B cell (primary cell): ENCODE measurements around the gene CD80. TPM values are rescaled to one million over a fixed set of nuclear protein-coding genes. Genes with fewer than 3 reads are reported as not detected.

Experiments used
- ATAC-seq: fragments of 200-7000 bp; cut with Tn5 transposase; one replicate; pipeline ENCODE4 v1.10.0; 2021; ENCODE audit warnings: low read depth, mild to moderate bottlenecking, moderate number of reproducible peaks, moderate library complexity
- CTCF ChIA-PET: fragments of 350-600 bp; sonication (Branson Sonifier 250); formaldehyde crosslinking; loops from one replicate; lab custom pipeline; 2021; ENCODE audit warnings: antibody characterized with exemption, inconsistent platforms; lab: Charles Lee
- POLR2A ChIA-PET: fragments of 350-600 bp; sonication (Branson Sonifier 250); formaldehyde crosslinking; loops from one replicate; lab custom pipeline; 2021; ENCODE audit warnings: antibody characterized with exemption; lab: Charles Lee
- DNase-seq: peaks from one replicate; pipeline ENCODE4 v3.0.0; 2013
- H2AFZ ChIP-seq: 2 replicates; pipeline ENCODE4 v1.6.1; 2012; ENCODE audit warnings: mild to moderate bottlenecking, low read depth, low read length; ENCODE audit not compliant: insufficient read depth, poor library complexity, severe bottlenecking
- H3K27ac ChIP-seq, 2 donors: 1 replicate in 1 of 2; 2 replicates in 1 of 2; pipeline ENCODE4 v1.5.1; 2012 to 2013; ENCODE audit warnings: low read length in 2 of 2, mild to moderate bottlenecking in 2 of 2, moderate library complexity in 1 of 2
- H3K27me3 ChIP-seq, 4 experiments: fragments of 200-600 bp in 1 of 4; sonication (generic) in 1 of 4; replicated peaks in 1 of 4; 1 replicate in 2 of 4; 2 replicates in 2 of 4; pipeline versions ENCODE4 v1.6.1 to v1.7.0; 2013 to 2016; ENCODE audit warnings: low read length in 3 of 4, mild to moderate bottlenecking in 2 of 4, mixed read lengths in 1 of 4, moderate library complexity in 1 of 4; ENCODE audit not compliant: insufficient read depth in 4 of 4, control insufficient read depth in 3 of 4; ENCODE audit errors: control extremely low read depth in 1 of 4
- H3K36me3 ChIP-seq, 2 experiments: replicated peaks in 1 of 2; 1 replicate in 1 of 2; 2 replicates in 1 of 2; pipeline versions ENCODE4 v1.6.1 to v1.7.1; 2013; ENCODE audit warnings: low read length in 1 of 2; ENCODE audit not compliant: insufficient read depth in 2 of 2, control insufficient read depth in 1 of 2; ENCODE audit errors: control extremely low read depth in 1 of 2, extremely low read depth in 1 of 2
- H3K4me1 ChIP-seq, 2 donors: fragments of 200-600 bp in 1 of 2; sonication (generic) in 1 of 2; 1 replicate in 1 of 2; 2 replicates in 1 of 2; pipeline versions ENCODE4 v1.5.1 to v1.6.1; 2013 to 2017; ENCODE audit warnings: low read length in 2 of 2; ENCODE audit not compliant: control insufficient read depth in 2 of 2, insufficient read depth in 2 of 2
- H3K4me2 ChIP-seq: replicated peaks from 2 replicates; pipeline ENCODE3; 2012; ENCODE audit warnings: mild to moderate bottlenecking, low read depth, low read length; ENCODE audit not compliant: poor library complexity, severe bottlenecking
- H3K4me3 ChIP-seq, 5 experiments: fragments of 200-600 bp in 1 of 5; sonication (generic) in 1 of 5; 1 replicate in 3 of 5; 2 replicates in 2 of 5; pipeline versions ENCODE4 v1.5.1 to v1.7.0; 2011 to 2016; ENCODE audit warnings: low read length in 4 of 5, mild to moderate bottlenecking in 4 of 5, low read depth in 2 of 5, control low read depth in 1 of 5, moderate library complexity in 1 of 5; ENCODE audit not compliant: insufficient read depth in 1 of 5; ENCODE audit errors: control extremely low read depth in 1 of 5, extremely low read depth in 1 of 5
- H3K79me2 ChIP-seq: fragments of 200-600 bp; sonication (generic); one replicate; pipeline ENCODE4 v1.6.0; 2016; ENCODE audit warnings: low read length; ENCODE audit not compliant: control insufficient read depth, insufficient read depth
- H3K9ac ChIP-seq: fragments of 200-600 bp; sonication (generic); 2 replicates; pipeline ENCODE4 v1.6.1; 2017; ENCODE audit warnings: mild to moderate bottlenecking, low read length, moderate library complexity
- H3K9me3 ChIP-seq, 3 donors: one replicate each; pipeline versions ENCODE4 v1.6.1 to v1.7.1; 2013; ENCODE audit warnings: low read length in 2 of 3; ENCODE audit not compliant: control insufficient read depth in 2 of 3, insufficient read depth in 1 of 3; ENCODE audit errors: control extremely low read depth in 1 of 3
- H4K20me1 ChIP-seq: 2 replicates; pipeline ENCODE4 v1.6.0; 2012; ENCODE audit warnings: mild to moderate bottlenecking, low read length; ENCODE audit not compliant: insufficient read depth, control insufficient read depth, poor library complexity, severe bottlenecking
- H3K27ac Mint-ChIP-seq: one replicate; pipeline ENCODE4 v1.8.0; 2021; ENCODE audit warnings: mixed read lengths
- H3K27me3 Mint-ChIP-seq: one replicate; pipeline ENCODE4 v1.8.0; 2021; ENCODE audit warnings: mixed read lengths
- H3K4me1 Mint-ChIP-seq: one replicate; pipeline ENCODE4 v1.8.0; 2021; ENCODE audit warnings: mixed read lengths
- H3K4me3 Mint-ChIP-seq: one replicate; pipeline ENCODE4 v1.8.0; 2021; ENCODE audit warnings: mixed read lengths
- H3K9me3 Mint-ChIP-seq: one replicate; pipeline ENCODE4 v1.8.0; 2022; ENCODE audit warnings: mixed read lengths; ENCODE audit not compliant: insufficient read depth
- EZH2 ChIP-seq: IDR thresholded peaks from 2 replicates; pipeline ENCODE4 v1.6.1; 2012; ENCODE audit warnings: borderline replicate concordance, low read depth, mild to moderate bottlenecking, moderate library complexity, low read length; ENCODE audit not compliant: insufficient read depth, poor library complexity, severe bottlenecking
- WGBS: methylation state at CpG from one replicate; pipeline ENCODE4 v1.1.5; 2013; ENCODE audit warnings: missing lambda C conversion rate; ENCODE audit not compliant: insufficient coverage; 5-methylcytosine and 5-hydroxymethylcytosine counted together
- intact Hi-C: fragments of 100-400 bp; cut with micrococcal nuclease; formaldehyde crosslinking; loops from one replicate; pipeline ENCODE4 v1.10.0; 2022
- polyA plus RNA-seq: library from polyadenylated mRNA; depleted of rRNA; stranded (reverse); fragments of >200 nt; gene quantifications from 2 replicates; pipeline ENCODE4 v1.2.3, GENCODE V29; 2012
- total RNA-seq, 2 donors: library from RNA; stranded (reverse); fragments of 120-200 nt in 1 of 2; gene quantifications; 1 replicate in 1 of 2; 2 replicates in 1 of 2; pipeline versions ENCODE4 v1.2.3 to v1.2.4, GENCODE V29; 2013 to 2022
- TF ChIP-seq, protein P1 (sequence below): fragments of 200-600 bp; IDR thresholded peaks from one replicate; pipeline ENCODE4 v1.8.0; 2022; ENCODE audit warnings: antibody characterized with exemption, mild to moderate bottlenecking

The CD80 gene
- total and polyA plus RNA-seq, 2 donors (not counting 1 experiment from before 2014, with no cell fraction given), result 15.0 to 26.5 TPM

DNA sequence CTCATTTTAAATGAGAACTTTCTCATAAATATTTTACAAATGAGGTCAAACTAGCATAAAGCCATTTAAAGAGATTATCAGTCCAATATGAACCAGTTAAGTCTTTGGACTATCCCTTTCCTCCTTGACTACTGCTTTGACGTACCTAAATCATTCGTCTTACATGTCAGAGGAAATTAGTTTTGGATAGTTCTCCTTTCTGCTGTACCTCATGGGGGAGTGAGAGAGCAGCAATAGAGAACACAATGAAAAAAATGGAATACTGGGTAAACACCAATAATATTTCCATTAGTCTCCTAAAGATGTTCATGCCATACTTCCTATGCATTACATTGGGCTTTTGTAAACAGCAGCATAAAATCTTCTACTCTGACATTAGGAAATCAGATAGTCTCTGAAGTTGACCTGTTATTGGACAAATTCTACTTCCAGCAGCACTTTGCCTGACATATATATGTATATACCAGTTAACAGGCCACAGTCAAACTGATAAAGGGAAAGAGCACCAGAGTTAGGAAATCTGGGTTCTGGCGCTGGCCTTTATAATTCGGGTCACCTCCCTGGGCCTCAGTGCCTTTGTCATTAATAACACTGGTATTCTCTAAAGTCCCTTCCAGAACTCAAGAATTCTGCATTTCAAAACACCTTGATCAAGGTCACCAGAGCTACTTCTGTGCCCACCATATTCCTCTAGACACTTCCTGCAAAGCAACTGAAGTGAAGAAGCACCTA, 34.3 kb downstream of the CD80 start:
- Histone ChIP-seq H3K4me2 (no peak overlapping the region), H3K27ac (peak overlapping the region in 1 of 2 donors; percentile 14), H4K20me1 (no peaks in the 10 kb centered on the region), H2AFZ (no peak overlapping the region), H3K4me1 (no peaks in the 10 kb centered on the region), H3K9ac (no peak overlapping the region), H3K79me2 (no peaks in the 10 kb centered on the region), H3K27me3 (no peaks in the 10 kb centered on the region), H3K9me3 (peaks cover 0 to 5% (median 2%) of the 10 kb centered on the region in 3 donors), H3K4me3 (no peak overlapping the region), H3K36me3 (peaks cover 9 to 48% of the 10 kb centered on the region in 2 experiments)
- no peak for TF ChIP-seq EZH2
- TF ChIP-seq, protein P1, sequence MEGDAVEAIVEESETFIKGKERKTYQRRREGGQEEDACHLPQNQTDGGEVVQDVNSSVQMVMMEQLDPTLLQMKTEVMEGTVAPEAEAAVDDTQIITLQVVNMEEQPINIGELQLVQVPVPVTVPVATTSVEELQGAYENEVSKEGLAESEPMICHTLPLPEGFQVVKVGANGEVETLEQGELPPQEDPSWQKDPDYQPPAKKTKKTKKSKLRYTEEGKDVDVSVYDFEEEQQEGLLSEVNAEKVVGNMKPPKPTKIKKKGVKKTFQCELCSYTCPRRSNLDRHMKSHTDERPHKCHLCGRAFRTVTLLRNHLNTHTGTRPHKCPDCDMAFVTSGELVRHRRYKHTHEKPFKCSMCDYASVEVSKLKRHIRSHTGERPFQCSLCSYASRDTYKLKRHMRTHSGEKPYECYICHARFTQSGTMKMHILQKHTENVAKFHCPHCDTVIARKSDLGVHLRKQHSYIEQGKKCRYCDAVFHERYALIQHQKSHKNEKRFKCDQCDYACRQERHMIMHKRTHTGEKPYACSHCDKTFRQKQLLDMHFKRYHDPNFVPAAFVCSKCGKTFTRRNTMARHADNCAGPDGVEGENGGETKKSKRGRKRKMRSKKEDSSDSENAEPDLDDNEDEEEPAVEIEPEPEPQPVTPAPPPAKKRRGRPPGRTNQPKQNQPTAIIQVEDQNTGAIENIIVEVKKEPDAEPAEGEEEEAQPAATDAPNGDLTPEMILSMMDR, result peak; percentile 54
- Mint-ChIP-seq H3K9me3 (no peaks in the 10 kb centered on the region), H3K4me3 (no peak overlapping the region), H3K27ac (no peak overlapping the region), H3K4me1 (no peaks in the 10 kb centered on the region), H3K27me3 (no peaks in the 10 kb centered on the region)
- POLR2A ChIA-PET, result no interaction called here
- peak; percentile 46 for DNase-seq
- 96% methylated on average over 2 of the region's 4 CpGs for WGBS
- peak; percentile 60 for ATAC-seq
- intact Hi-C loops, result loop anchor here (1.0 kb wide), 2 partner anchors 34 to 156 kb away; partner anchors contain the start of gene CD80
- CTCF ChIA-PET, result interaction anchor here (0.9 to 4.7 kb wide), 7 partner anchors 14 to 170 kb away, joined by 3 to 34 read pairs (median 4); partner anchors contain the start of genes CD80 and COX17

DNA sequence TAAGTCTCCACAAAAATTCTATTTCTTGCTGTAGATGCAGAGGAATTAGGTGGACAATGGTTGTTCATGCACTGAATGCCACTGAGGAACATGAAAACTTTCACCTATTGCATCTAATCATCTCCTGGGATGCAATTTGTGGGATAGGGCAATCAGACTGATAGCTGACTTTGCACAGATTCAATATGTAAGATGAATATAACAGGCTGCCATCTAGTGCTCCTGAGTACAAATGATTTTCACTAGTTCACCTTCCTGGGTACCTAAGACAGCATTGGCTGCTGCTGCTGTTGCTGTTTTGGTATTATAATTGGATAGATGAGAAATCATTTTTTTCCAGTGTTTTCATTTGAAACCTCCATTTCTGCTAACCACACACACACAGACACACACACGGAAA, 41.4 kb downstream of the CD80 start:
- CTCF ChIA-PET, result no interaction called here

More for the DNA sequence above, 41.4 kb downstream of the CD80 start:
- Mint-ChIP-seq H3K27ac (no peak overlapping the region), H3K9me3 (no peaks in the 10 kb centered on the region), H3K4me3 (no peak overlapping the region), H3K27me3 (no peaks in the 10 kb centered on the region), H3K4me1 (peaks cover 2% of the 10 kb centered on the region)
- WGBS, result no CpG with 5 or more reads among the region's 1 CpG
- Histone ChIP-seq H3K36me3 (peaks cover 12 to 71% of the 10 kb centered on the region in 2 experiments), H3K4me2 (no peak overlapping the region), H3K27ac (no peak overlapping the region), H3K79me2 (no peaks in the 10 kb centered on the region), H2AFZ (no peak overlapping the region), H3K4me3 (no peak overlapping the region), H3K27me3 (no peaks in the 10 kb centered on the region), H3K9me3 (peaks cover 0 to 8% (median 2%) of the 10 kb centered on the region in 3 donors), H3K4me1 (no peaks in the 10 kb centered on the region), H4K20me1 (no peaks in the 10 kb centered on the region), H3K9ac (no peak overlapping the region)
- no peak for DNase-seq
- ATAC-seq, result no peak
- POLR2A ChIA-PET, result interaction anchor here (0.7 to 1.0 kb wide), 2 partner anchors 42 to 163 kb away, joined by 5 read pairs; no protein-coding TSS in a partner anchor
- TF ChIP-seq, protein P1, result no peak
- TF ChIP-seq EZH2, result no peak
- intact Hi-C loops, result no loop called here
